ENCODE measurements around the gene ANKFY1. TPM values are rescaled to one million over a fixed set of nuclear protein-coding genes. Genes with fewer than 3 reads are reported as not detected.

Gene ANKFY1
- total RNA-seq, 4 donors from 2014 or later: 12.6 to 26.9 (median 13.5) TPM

GRCh38 chr17:4234401-4234800, 29.4 kb downstream of the ANKFY1 start:
- no peaks in the 10 kb centered on the region for H3K36me3 ChIP-seq
- in situ Hi-C loops (cut with MboI; ENCODE audit: low sequenced_read_pairs in 4 of 4): loop anchor here in 1 of 4 donors (10.0 kb wide), 1 partner anchor 130 kb away; the partner anchor contains the start of gene UBE2G1
- intact Hi-C loops (cut with DNase I; ENCODE audit: low total_unique reads): loop anchor here (5.0 kb wide), 1 partner anchor 128 kb away; no protein-coding TSS in a partner anchor
- H3K4me1 ChIP-seq: peaks cover 70 to 71% of the 10 kb centered on the region in 2 donors
- no peak for ATAC-seq
- peak overlapping the region; percentile 85 to 96 (median 90) for H3K27ac ChIP-seq
- DNase-seq: no peak
- no peaks in the 10 kb centered on the region for H3K9me3 ChIP-seq
- TF ChIP-seq POLR2A (IDR thresholded peaks at IDR 0.05) (no peak), CTCF (IDR thresholded peaks at IDR 0.05 in 4 of 5, conservative IDR thresholded peaks at IDR 0.05 in 1 of 5) (no peak)
- H3K27me3 ChIP-seq: no peaks in the 10 kb centered on the region
- no peak overlapping the region for H3K4me3 ChIP-seq

- H3K4me1 ChIP-seq: peaks cover 76 to 78% of the 10 kb centered on the region in 2 donors
- in situ Hi-C loops (cut with MboI; ENCODE audit: low sequenced_read_pairs in 4 of 4) (loop anchor here in 1 of 4 donors (10.0 kb wide), 1 partner anchor 131 kb away; the partner anchor contains the start of gene UBE2G1), intact Hi-C loops (cut with DNase I; ENCODE audit: low total_unique reads) (loop anchor here (5.0 kb wide), 1 partner anchor 129 kb away; no protein-coding TSS in a partner anchor)
- DNase-seq (peak; percentile 54 to 55), ATAC-seq (peak; percentile 45 to 51)
- H3K27me3 ChIP-seq: no peaks in the 10 kb centered on the region
- TF ChIP-seq POLR2A (IDR thresholded peaks at IDR 0.05) (peak in 1 of 2 donors; percentile 53), CTCF (IDR thresholded peaks at IDR 0.05 in 4 of 5, conservative IDR thresholded peaks at IDR 0.05 in 1 of 5) (no peak)
- no peaks in the 10 kb centered on the region for H3K36me3 ChIP-seq
- H3K4me3 ChIP-seq: no peak overlapping the region
- no peaks in the 10 kb centered on the region for H3K9me3 ChIP-seq
- peak overlapping the region; percentile 85 to 96 (median 90) for H3K27ac ChIP-seq
Observed at GRCh38 chr17:4233668-4234258, 30.0 kb downstream of the ANKFY1 start.

- Histone ChIP-seq H3K27ac (peak overlapping the region; percentile 85 to 96 (median 90)), H3K4me1 (peaks cover 79 to 83% of the 10 kb centered on the region in 2 donors), H3K36me3 (no peaks in the 10 kb centered on the region), H3K9me3 (no peaks in the 10 kb centered on the region), H3K27me3 (no peaks in the 10 kb centered on the region), H3K4me3 (no peak overlapping the region)
- DNase-seq: peak; percentile 73 to 78
- no peak for TF ChIP-seq CTCF (IDR thresholded peaks at IDR 0.05 in 4 of 5, conservative IDR thresholded peaks at IDR 0.05 in 1 of 5)
- peak in 1 of 2 donors; percentile 46 for TF ChIP-seq POLR2A (IDR thresholded peaks at IDR 0.05)
- intact Hi-C loops (cut with DNase I; ENCODE audit: low total_unique reads) (loop anchor here (5.0 kb wide), 1 partner anchor 130 kb away; no protein-coding TSS in a partner anchor), in situ Hi-C loops (cut with MboI; ENCODE audit: low sequenced_read_pairs in 4 of 4) (loop anchor here in 1 of 4 donors (10.0 kb wide), 1 partner anchor 133 kb away; the partner anchor contains the start of gene UBE2G1)
- ATAC-seq: peak; percentile 38 to 59
Observed at GRCh38 chr17:4232168-4232813, 31.5 kb downstream of the ANKFY1 start.

- DNase-seq (peak; percentile 75 to 77), ATAC-seq (peak; percentile 87 to 90)
- H3K27me3 ChIP-seq: no peaks in the 10 kb centered on the region
- in situ Hi-C loops (cut with MboI; ENCODE audit: low sequenced_read_pairs in 4 of 4) (loop anchor here in 1 of 4 donors (10.0 kb wide), 1 partner anchor 135 kb away; the partner anchor contains the start of gene UBE2G1), intact Hi-C loops (cut with DNase I; ENCODE audit: low total_unique reads) (loop anchor here (5.0 kb wide), 1 partner anchor 132 kb away; no protein-coding TSS in a partner anchor)
- no peaks in the 10 kb centered on the region for H3K36me3 ChIP-seq
- H3K4me3 ChIP-seq: peak overlapping the region; percentile 3 to 22 (median 17)
- H3K27ac ChIP-seq: peak overlapping the region; percentile 85 to 96 (median 90)
- TF ChIP-seq CTCF (IDR thresholded peaks at IDR 0.05 in 4 of 5, conservative IDR thresholded peaks at IDR 0.05 in 1 of 5): no peak
- H3K4me1 ChIP-seq: peaks cover 61 to 66% of the 10 kb centered on the region in 2 donors
- H3K9me3 ChIP-seq: no peaks in the 10 kb centered on the region
Observed at GRCh38 chr17:4229627-4230541, 33.9 kb downstream of the ANKFY1 start.

Measured in gastrocnemius medialis (tissue), 4 donors.